Measurements from ENCODE around the gene NFIB.

The NFIB gene

GRCh38 chr9:14304259-14304658, 9.7 kb downstream of the NFIB start:
- no peak for DNase-seq (ENCODE audit: low read depth in 3 of 3)

GRCh38 chr9:14303521-14303920, 10.4 kb downstream of the NFIB start:
- DNase-seq (ENCODE audit: low read depth in 3 of 3) = no peak

GRCh38 chr9:14303100-14303499, 10.8 kb downstream of the NFIB start:
- DNase-seq (ENCODE audit: low read depth in 3 of 3) = no peak

- no peak for DNase-seq (ENCODE audit: low read depth in 3 of 3)
Observed at GRCh38 chr9:14302405-14302804, 11.5 kb downstream of the NFIB start.

GRCh38 chr9:14301583-14302021, 12.3 kb downstream of the NFIB start:
- DNase-seq (ENCODE audit: low read depth in 3 of 3) = no peak

- DNase-seq (ENCODE audit: low read depth in 3 of 3) = no peak
Observed at GRCh38 chr9:14301006-14301405, 12.9 kb downstream of the NFIB start.

- no peak for DNase-seq (ENCODE audit: low read depth in 3 of 3)
Observed at GRCh38 chr9:14300588-14300987, 13.4 kb downstream of the NFIB start.

- DNase-seq (ENCODE audit: low read depth in 3 of 3) = no peak
Observed at GRCh38 chr9:14300040-14300439, 13.9 kb downstream of the NFIB start.

- no peak for DNase-seq (ENCODE audit: low read depth in 3 of 3)
Observed at GRCh38 chr9:14298601-14299022, 15.3 kb downstream of the NFIB start.

GRCh38 chr9:14296495-14297113, 17.3 kb downstream of the NFIB start:
- no peak for DNase-seq (ENCODE audit: low read depth in 3 of 3)

- no peak for DNase-seq (ENCODE audit: low read depth in 3 of 3)
Observed at GRCh38 chr9:14294659-14295058, 19.3 kb downstream of the NFIB start.

- no peak for DNase-seq (ENCODE audit: low read depth in 3 of 3)
Observed at GRCh38 chr9:14293801-14294200, 20.1 kb downstream of the NFIB start.

- no peak for DNase-seq (ENCODE audit: low read depth in 3 of 3)
Observed at GRCh38 chr9:14292181-14292739, 21.7 kb downstream of the NFIB start.

- DNase-seq (ENCODE audit: low read depth in 3 of 3) = no peak
Observed at GRCh38 chr9:14289916-14290315, 24.0 kb downstream of the NFIB start.

- no peak for DNase-seq (ENCODE audit: low read depth in 3 of 3)
Observed at GRCh38 chr9:14288433-14288832, 25.5 kb downstream of the NFIB start.

GRCh38 chr9:14286121-14286520, 27.8 kb downstream of the NFIB start:
- no peak for DNase-seq (ENCODE audit: low read depth in 3 of 3)

GRCh38 chr9:14283276-14283675, 30.7 kb downstream of the NFIB start:
- no peak for DNase-seq (ENCODE audit: low read depth in 3 of 3)

- no peak for DNase-seq (ENCODE audit: low read depth in 3 of 3)
Observed at GRCh38 chr9:14281876-14282275, 32.1 kb downstream of the NFIB start.

GRCh38 chr9:14281136-14281795, 32.7 kb downstream of the NFIB start:
- DNase-seq (ENCODE audit: low read depth in 3 of 3) = no peak

- no peak for DNase-seq (ENCODE audit: low read depth in 3 of 3)
Observed at GRCh38 chr9:14279671-14280070, 34.3 kb downstream of the NFIB start.

- DNase-seq (ENCODE audit: low read depth in 3 of 3) = no peak
Observed at GRCh38 chr9:14278291-14278721, 35.6 kb downstream of the NFIB start.

GRCh38 chr9:14277761-14278160, 36.2 kb downstream of the NFIB start:
- no peak for DNase-seq (ENCODE audit: low read depth in 3 of 3)

GRCh38 chr9:14277244-14277643, 36.7 kb downstream of the NFIB start:
- no peak for DNase-seq (ENCODE audit: low read depth in 3 of 3)
